IMR-90 (cell line): ENCODE results near the gene DRD2.

Experiments used
- CEBPB ChIP-seq: IDR thresholded peaks from 2 replicates; pipeline ENCODE4 v1.6.1; 2012; ENCODE audit warnings: low read depth, low read length, improper control_type of control experiment
- CTCF ChIP-seq: conservative IDR thresholded peaks from 2 replicates; pipeline ENCODE4 v1.5.1; 2012; ENCODE audit warnings: mild to moderate bottlenecking, low read depth, low read length, improper control_type of control experiment
- FOS ChIP-seq: fragments of 150-350 bp; IDR thresholded peaks from 2 replicates; pipeline ENCODE4 v1.6.1; 2016; ENCODE audit warnings: low read depth, low read length
- MXI1 ChIP-seq: IDR thresholded peaks from 2 replicates; pipeline ENCODE4 v1.6.1; 2012; ENCODE audit warnings: low read depth, mild to moderate bottlenecking, low read length, moderate library complexity, borderline replicate concordance
- RCOR1 ChIP-seq: IDR thresholded peaks from 2 replicates; pipeline ENCODE4 v1.6.1; 2012; ENCODE audit warnings: mild to moderate bottlenecking, low read length, improper control_type of control experiment; ENCODE audit not compliant: insufficient replicate concordance

- TF ChIP-seq FOS (no peak), MXI1 (no peak), RCOR1 (no peak), CEBPB (no peak), CTCF (no peak)
Observed at GRCh38 chr11:113419454-113420003, 55.7 kb downstream of the DRD2 start.
